ENCODE data around the gene ECE2. TPM values are rescaled to one million over a fixed set of nuclear protein-coding genes. Genes with fewer than 3 reads are reported as not detected.

Gene ECE2
- total RNA-seq, 3 donors from 2014 or later (not counting 1 experiment from before 2014, with no cell fraction given), result not detected

DNA sequence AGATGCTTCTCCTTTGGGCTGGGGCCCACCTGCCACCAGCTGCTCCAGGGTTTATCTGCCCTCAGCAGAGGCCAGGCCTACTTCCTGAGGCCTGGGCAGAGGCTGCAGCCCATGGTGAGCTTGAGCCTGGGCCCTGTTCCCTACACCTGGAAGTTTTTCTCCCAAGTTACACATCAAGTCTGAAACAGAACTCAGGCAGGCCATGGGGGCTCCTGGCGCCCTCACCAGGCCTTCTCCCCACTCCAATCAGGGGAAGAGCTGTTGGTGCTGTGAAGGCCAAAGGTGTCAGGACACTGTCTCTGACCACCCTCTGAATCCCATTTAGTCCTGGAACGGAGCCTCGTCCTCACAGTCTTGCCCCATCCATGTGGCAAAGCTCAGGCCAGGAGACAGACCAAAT lies 39.2 kb upstream of the ECE2 start:
- Mint-ChIP-seq H3K4me1 (peaks cover 0 to 2% of the 10 kb centered on the region in 2 donors), H3K36me3 (peaks cover 1% of the 10 kb centered on the region), H3K27ac (no peak overlapping the region), H3K9me3 (no peaks in the 10 kb centered on the region), H3K27me3 (ENCODE audit: low read depth in 2 of 2) (peaks cover 16% of the 10 kb centered on the region in 2 donors), H3K4me3 (no peak overlapping the region)
- Histone ChIP-seq H3K9me3 (ENCODE audit: control insufficient read depth, insufficient read depth, low read length) (no peaks in the 10 kb centered on the region), H3K4me3 (ENCODE audit: low read length) (no peak overlapping the region), H3K27me3 (ENCODE audit: control insufficient read depth, insufficient read depth, low read length) (peaks cover 8% of the 10 kb centered on the region), H3K4me1 (ENCODE audit: control insufficient read depth, insufficient read depth, low read length) (no peaks in the 10 kb centered on the region), H3K36me3 (ENCODE audit: control insufficient read depth, insufficient read depth, low read length) (no peaks in the 10 kb centered on the region), H3K27ac (ENCODE audit: low read length) (no peak overlapping the region)
- no peak for DNase-seq
- intact Hi-C loops (cut with micrococcal nuclease), result no loop called here
- TF ChIP-seq, protein P1, sequence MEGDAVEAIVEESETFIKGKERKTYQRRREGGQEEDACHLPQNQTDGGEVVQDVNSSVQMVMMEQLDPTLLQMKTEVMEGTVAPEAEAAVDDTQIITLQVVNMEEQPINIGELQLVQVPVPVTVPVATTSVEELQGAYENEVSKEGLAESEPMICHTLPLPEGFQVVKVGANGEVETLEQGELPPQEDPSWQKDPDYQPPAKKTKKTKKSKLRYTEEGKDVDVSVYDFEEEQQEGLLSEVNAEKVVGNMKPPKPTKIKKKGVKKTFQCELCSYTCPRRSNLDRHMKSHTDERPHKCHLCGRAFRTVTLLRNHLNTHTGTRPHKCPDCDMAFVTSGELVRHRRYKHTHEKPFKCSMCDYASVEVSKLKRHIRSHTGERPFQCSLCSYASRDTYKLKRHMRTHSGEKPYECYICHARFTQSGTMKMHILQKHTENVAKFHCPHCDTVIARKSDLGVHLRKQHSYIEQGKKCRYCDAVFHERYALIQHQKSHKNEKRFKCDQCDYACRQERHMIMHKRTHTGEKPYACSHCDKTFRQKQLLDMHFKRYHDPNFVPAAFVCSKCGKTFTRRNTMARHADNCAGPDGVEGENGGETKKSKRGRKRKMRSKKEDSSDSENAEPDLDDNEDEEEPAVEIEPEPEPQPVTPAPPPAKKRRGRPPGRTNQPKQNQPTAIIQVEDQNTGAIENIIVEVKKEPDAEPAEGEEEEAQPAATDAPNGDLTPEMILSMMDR (IDR thresholded peaks at IDR 0.05), result no peak
- WGBS (ENCODE audit: insufficient coverage), result 83% methylated on average over 3 of the region's 3 CpGs
- no peak for ATAC-seq

DNA sequence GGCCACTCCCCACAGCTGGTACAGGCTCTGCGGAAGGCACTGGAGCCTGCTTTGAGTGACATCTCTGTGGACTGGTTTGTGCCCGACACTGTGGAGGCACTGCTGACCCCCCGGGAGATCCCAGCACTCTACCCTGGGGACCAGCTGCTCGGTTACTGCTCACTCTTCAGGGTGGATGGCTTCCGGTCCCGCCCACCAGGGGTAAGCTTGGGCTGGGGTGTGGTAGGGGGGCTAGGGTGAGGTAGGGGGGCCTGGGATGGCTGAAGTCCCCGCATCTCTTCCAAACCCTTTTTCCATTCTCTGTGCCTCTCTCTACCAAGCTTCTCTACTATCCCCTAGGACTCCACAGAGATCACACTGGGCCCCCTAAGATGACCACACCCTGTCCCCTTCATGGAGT lies 38.6 kb upstream of the ECE2 start:
- no peaks in the 10 kb centered on the region for H3K4me1 ChIP-seq (ENCODE audit: control insufficient read depth, insufficient read depth, low read length)
- ATAC-seq, result no peak
- TF ChIP-seq, protein P1 (IDR thresholded peaks at IDR 0.05), result no peak
- peaks cover 4% of the 10 kb centered on the region for H3K27me3 ChIP-seq (ENCODE audit: control insufficient read depth, insufficient read depth, low read length)
- H3K9me3 ChIP-seq (ENCODE audit: control insufficient read depth, insufficient read depth, low read length), result no peaks in the 10 kb centered on the region
- H3K36me3 Mint-ChIP-seq, result no peaks in the 10 kb centered on the region
- H3K27ac Mint-ChIP-seq, result no peak overlapping the region
- H3K4me3 ChIP-seq (ENCODE audit: low read length), result no peak overlapping the region
- no peak overlapping the region for H3K4me3 Mint-ChIP-seq
- H3K27me3 Mint-ChIP-seq (ENCODE audit: low read depth in 2 of 2), result peaks cover 10% of the 10 kb centered on the region in 2 donors
- H3K4me1 Mint-ChIP-seq, result no peaks in the 10 kb centered on the region
- intact Hi-C loops (cut with micrococcal nuclease), result no loop called here
- H3K27ac ChIP-seq (ENCODE audit: low read length), result no peak overlapping the region
- H3K36me3 ChIP-seq (ENCODE audit: control insufficient read depth, insufficient read depth, low read length), result peaks cover 2% of the 10 kb centered on the region
- WGBS (ENCODE audit: insufficient coverage), result 82% methylated on average over 5 of the region's 7 CpGs
- H3K9me3 Mint-ChIP-seq, result no peaks in the 10 kb centered on the region
- no peak for DNase-seq

DNA sequence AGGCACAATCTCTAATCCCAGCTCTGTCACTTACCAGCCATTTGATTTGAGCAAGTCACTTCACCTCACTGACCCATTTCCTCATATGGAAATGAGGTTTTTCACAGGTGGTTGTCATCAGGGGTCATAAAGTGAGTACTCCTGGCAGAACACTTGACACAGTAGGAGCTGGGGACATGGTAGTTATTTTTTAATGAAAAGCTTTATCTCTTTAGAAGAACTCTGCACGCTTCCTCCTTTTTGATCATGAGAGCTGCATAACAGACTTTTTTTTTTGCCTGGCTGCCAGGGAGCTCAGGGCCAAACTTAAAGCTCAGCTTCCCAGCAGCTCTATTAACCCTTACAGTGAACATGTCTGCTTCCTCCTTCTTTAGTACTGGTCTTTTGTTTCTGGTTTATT lies 38.0 kb upstream of the ECE2 start:
- no peaks in the 10 kb centered on the region for H3K9me3 Mint-ChIP-seq
- Histone ChIP-seq H3K4me3 (ENCODE audit: low read length) (no peak overlapping the region), H3K27ac (ENCODE audit: low read length) (no peak overlapping the region), H3K36me3 (ENCODE audit: control insufficient read depth, insufficient read depth, low read length) (peaks cover 8% of the 10 kb centered on the region), H3K4me1 (ENCODE audit: control insufficient read depth, insufficient read depth, low read length) (no peaks in the 10 kb centered on the region), H3K27me3 (ENCODE audit: control insufficient read depth, insufficient read depth, low read length) (peaks cover 2% of the 10 kb centered on the region), H3K9me3 (ENCODE audit: control insufficient read depth, insufficient read depth, low read length) (no peaks in the 10 kb centered on the region)
- H3K36me3 Mint-ChIP-seq, result no peaks in the 10 kb centered on the region
- TF ChIP-seq, protein P1 (IDR thresholded peaks at IDR 0.05), result no peak
- no peak for DNase-seq
- no peak overlapping the region for H3K27ac Mint-ChIP-seq
- H3K4me1 Mint-ChIP-seq, result no peaks in the 10 kb centered on the region
- peaks cover 4% of the 10 kb centered on the region in 2 donors for H3K27me3 Mint-ChIP-seq (ENCODE audit: low read depth in 2 of 2)
- intact Hi-C loops (cut with micrococcal nuclease), result no loop called here
- no peak for ATAC-seq
- 33% methylated on average over 1 of the region's 1 CpG for WGBS (ENCODE audit: insufficient coverage)
- H3K4me3 Mint-ChIP-seq, result no peak overlapping the region

DNA sequence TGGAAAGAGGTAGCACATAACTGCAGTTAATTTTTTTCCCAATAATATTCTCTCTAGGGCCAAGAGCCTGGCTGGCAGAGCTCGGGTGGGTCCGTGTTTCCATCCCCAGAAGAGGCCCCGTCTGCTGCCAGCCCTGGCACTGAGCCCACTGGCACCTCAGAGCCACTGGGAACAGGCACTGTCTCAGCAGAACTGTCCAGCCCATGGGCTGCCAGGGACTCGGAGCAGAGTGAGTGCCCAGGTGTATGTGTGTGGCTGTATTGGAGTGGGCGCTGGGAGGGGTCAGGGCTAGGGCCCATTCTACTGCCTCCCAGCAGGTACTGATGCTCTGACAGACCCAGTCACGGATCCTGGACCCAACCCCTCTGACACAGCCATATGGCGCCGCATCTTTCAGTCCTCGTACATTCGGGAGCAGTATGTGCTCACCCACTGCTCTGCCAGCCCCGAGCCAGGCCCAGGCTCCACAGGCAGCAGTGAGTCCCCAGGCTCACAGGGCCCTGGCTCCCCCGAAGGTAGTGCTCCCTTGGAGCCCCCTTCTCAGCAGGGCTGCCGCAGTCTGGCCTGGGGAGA lies 37.5 kb upstream of the ECE2 start:
- Histone ChIP-seq H3K4me1 (ENCODE audit: control insufficient read depth, insufficient read depth, low read length) (no peaks in the 10 kb centered on the region), H3K4me3 (ENCODE audit: low read length) (no peak overlapping the region), H3K27ac (ENCODE audit: low read length) (no peak overlapping the region), H3K27me3 (ENCODE audit: control insufficient read depth, insufficient read depth, low read length) (no peaks in the 10 kb centered on the region), H3K36me3 (ENCODE audit: control insufficient read depth, insufficient read depth, low read length) (peaks cover 14% of the 10 kb centered on the region), H3K9me3 (ENCODE audit: control insufficient read depth, insufficient read depth, low read length) (no peaks in the 10 kb centered on the region)
- Mint-ChIP-seq H3K27ac (no peak overlapping the region), H3K27me3 (ENCODE audit: low read depth in 2 of 2) (peaks cover 0 to 3% of the 10 kb centered on the region in 2 donors), H3K9me3 (no peaks in the 10 kb centered on the region), H3K36me3 (no peaks in the 10 kb centered on the region), H3K4me1 (no peaks in the 10 kb centered on the region), H3K4me3 (no peak overlapping the region)
- intact Hi-C loops (cut with micrococcal nuclease), result no loop called here
- DNase-seq (no peak), ATAC-seq (no peak)
- TF ChIP-seq, protein P1 (IDR thresholded peaks at IDR 0.05), result no peak
- 86% methylated on average over 13 of the region's 13 CpGs for WGBS (ENCODE audit: insufficient coverage)

Data from natural killer cell (primary cell).